SK-N-MC (cell line): ENCODE data around the gene LUZP2.

ENCODE experiments used
- DNase-seq: peaks from one replicate; pipeline ENCODE4 v3.0.0-alpha.2; 2011; ENCODE audit warnings: low read depth, low spot score
- H3K27ac ChIP-seq: fragments of 200-600 bp; sonication (generic); 2 replicates; pipeline ENCODE4 v1.5.1; 2016; ENCODE audit warnings: mixed run types
- H3K36me3 ChIP-seq: fragments of 200-600 bp; sonication (generic); 2 replicates; pipeline ENCODE4 v1.6.1; 2017; ENCODE audit warnings: antibody characterized with exemption, low read length, mixed read lengths; ENCODE audit not compliant: insufficient read depth
- H3K4me3 ChIP-seq: fragments of 200-600 bp; sonication (generic); 2 replicates; pipeline ENCODE4 v1.5.1; 2016
- H3K9ac ChIP-seq: fragments of 200-600 bp; sonication (generic); 2 replicates; pipeline ENCODE4 v1.8.0; 2017; ENCODE audit warnings: mixed run types, mixed read lengths; ENCODE audit not compliant: insufficient read length
- H3K9me3 ChIP-seq: fragments of 200-600 bp; sonication (generic); 2 replicates; pipeline ENCODE4 v1.6.1; 2017; ENCODE audit warnings: low read depth, mild to moderate bottlenecking, antibody characterized with exemption, low read length, moderate library complexity, mixed read lengths
- EZH2 ChIP-seq: fragments of 200-600 bp; sonication (generic); IDR thresholded peaks from one replicate; pipeline ENCODE4 v1.6.1; 2017; ENCODE audit warnings: antibody characterized with exemption
- FOXP2 ChIP-seq: optimal IDR thresholded peaks from 2 replicates; pipeline ENCODE3; 2011; ENCODE audit warnings: mild to moderate bottlenecking, moderate library complexity; ENCODE audit not compliant: insufficient read depth; ENCODE audit errors: extremely low read length, control extremely low read depth
- POLR2AphosphoS5 ChIP-seq: IDR thresholded peaks from 2 replicates; pipeline ENCODE4 v1.6.1; 2012; ENCODE audit warnings: mild to moderate bottlenecking, low read depth, low read length, borderline replicate concordance

The LUZP2 gene

DNA sequence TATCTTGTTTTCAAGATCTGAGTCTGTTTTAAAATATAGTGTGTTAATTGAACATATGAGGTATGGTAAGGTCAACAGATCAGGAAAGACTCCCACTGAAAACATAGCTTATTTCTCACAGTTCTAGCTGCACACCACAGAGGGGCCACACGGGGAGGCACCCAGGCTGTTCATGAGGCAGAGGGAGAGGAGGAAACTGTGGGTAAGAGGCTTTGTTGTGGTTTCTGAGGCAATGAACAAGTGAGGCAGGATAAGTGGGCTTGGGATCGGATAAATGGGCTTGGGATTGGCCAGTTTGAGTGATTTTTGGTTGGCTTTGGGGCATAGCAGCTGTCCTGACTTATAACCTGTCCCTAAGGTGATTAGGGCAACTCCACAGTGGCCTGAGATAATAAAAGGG, 242.1 kb downstream of the LUZP2 start:
- Histone ChIP-seq H3K27ac (no peak overlapping the region), H3K9ac (no peak overlapping the region), H3K36me3 (no peaks in the 10 kb centered on the region), H3K4me3 (no peak overlapping the region), H3K9me3 (no peaks in the 10 kb centered on the region)
- no peak for DNase-seq
- TF ChIP-seq POLR2AphosphoS5 (no peak), FOXP2 (no peak), EZH2 (no peak)

- no peak overlapping the region for H3K27ac ChIP-seq
- TF ChIP-seq POLR2AphosphoS5 (no peak), FOXP2 (no peak), EZH2 (no peak)
- H3K36me3 ChIP-seq, result no peaks in the 10 kb centered on the region
- DNase-seq, result no peak
- no peak overlapping the region for H3K4me3 ChIP-seq
- no peaks in the 10 kb centered on the region for H3K9me3 ChIP-seq
- H3K9ac ChIP-seq, result no peak overlapping the region
These were observed 242.8 kb downstream of the LUZP2 start for GRCh38 chr11:24739637-24740036.

DNA sequence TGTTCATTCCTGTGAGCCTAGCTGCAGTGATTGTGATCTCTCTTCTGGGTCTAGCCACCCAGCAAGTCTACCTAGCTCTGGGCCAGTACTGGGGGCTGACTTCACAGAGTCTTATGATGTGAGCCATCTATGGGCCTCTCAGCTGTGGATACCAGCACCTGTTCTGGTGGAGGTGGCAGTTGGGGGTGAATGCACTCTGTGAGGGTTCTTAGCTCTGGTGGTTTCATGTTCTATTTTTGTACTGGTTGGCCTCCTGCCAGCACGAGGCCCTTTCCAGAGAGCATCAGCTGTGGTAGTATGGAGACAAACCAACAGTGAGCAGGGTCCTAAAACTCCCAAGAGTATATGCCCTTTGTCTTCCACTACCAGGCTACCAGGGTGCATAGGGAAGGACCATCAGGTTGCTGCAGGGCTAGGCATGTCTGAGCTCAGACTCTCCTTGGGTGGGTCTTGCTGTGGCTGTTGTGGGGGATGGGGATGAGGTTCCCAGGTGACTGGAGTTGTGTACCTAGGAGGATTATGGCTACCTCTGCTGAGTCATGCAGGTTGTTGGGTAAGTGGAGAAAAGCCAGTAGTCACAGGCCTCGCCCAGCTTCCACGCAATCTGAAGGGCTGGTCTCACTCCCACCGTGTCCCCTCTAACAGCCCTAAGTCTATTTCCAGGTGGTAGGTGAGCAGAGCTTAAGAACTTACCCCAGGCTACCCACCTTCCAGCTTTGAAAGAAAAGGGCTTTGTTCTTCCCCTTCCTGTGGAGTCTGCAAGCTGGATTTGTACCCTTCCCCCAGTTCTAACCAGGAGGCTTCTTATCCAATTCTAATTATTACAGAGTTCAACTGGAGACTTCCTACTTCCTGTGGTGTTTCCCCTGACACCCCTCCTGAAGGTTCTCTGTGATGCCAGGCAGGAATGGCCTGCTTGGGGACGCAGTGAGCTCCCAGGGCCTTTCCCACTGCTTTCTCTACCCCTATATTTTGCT, 250.7 kb downstream of the LUZP2 start:
- no peaks in the 10 kb centered on the region for H3K36me3 ChIP-seq
- TF ChIP-seq FOXP2 (no peak), POLR2AphosphoS5 (no peak), EZH2 (no peak)
- H3K9me3 ChIP-seq, result no peaks in the 10 kb centered on the region
- H3K4me3 ChIP-seq, result no peak overlapping the region
- H3K9ac ChIP-seq, result no peak overlapping the region
- H3K27ac ChIP-seq, result no peak overlapping the region
- no peak for DNase-seq

DNA sequence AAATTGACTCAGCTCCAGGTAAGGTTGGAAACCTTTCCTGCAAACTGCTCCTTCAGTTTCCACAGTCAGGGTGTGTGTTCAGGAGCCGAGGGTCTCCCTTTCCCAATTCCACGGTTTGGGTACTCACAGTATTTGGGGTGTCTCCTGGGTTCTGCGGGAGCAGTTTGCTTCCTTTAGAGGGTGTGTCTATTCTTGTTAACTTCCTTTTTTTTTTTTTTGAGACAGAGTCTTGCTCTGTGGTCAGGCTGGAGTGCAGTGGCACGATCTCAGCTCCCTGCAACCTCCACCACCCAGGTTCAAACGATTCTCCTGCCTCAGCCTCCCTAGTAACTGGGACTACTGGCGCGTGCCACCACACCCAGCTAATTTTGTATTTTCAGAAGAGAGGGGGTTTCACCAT, 251.4 kb downstream of the LUZP2 start:
- DNase-seq, result no peak
- Histone ChIP-seq H3K9me3 (no peaks in the 10 kb centered on the region), H3K9ac (no peak overlapping the region), H3K4me3 (no peak overlapping the region), H3K36me3 (no peaks in the 10 kb centered on the region), H3K27ac (no peak overlapping the region)
- TF ChIP-seq EZH2 (no peak), POLR2AphosphoS5 (no peak), FOXP2 (no peak)

DNA sequence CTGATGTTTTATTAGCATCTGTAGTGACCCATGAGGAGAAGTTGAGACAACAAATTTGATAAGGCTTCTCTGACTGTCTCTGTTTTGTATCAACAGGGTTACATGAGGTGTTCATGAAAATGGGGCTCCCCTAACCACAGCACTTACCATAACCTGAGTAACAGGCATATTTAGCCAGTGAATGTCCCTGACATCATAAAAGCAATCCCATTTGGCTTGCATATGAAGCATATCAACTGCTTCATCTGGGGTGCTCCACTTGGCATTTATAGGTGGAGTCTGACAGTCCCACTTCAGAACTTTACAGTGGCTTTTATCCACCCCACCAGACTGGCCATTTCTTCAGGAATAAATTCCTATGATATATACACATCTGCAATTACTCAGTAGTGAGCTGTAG, 257.6 kb downstream of the LUZP2 start:
- Histone ChIP-seq H3K36me3 (no peaks in the 10 kb centered on the region), H3K9me3 (no peaks in the 10 kb centered on the region), H3K27ac (no peak overlapping the region), H3K9ac (no peak overlapping the region), H3K4me3 (no peak overlapping the region)
- DNase-seq, result no peak
- TF ChIP-seq EZH2 (no peak), POLR2AphosphoS5 (no peak), FOXP2 (no peak)

DNA sequence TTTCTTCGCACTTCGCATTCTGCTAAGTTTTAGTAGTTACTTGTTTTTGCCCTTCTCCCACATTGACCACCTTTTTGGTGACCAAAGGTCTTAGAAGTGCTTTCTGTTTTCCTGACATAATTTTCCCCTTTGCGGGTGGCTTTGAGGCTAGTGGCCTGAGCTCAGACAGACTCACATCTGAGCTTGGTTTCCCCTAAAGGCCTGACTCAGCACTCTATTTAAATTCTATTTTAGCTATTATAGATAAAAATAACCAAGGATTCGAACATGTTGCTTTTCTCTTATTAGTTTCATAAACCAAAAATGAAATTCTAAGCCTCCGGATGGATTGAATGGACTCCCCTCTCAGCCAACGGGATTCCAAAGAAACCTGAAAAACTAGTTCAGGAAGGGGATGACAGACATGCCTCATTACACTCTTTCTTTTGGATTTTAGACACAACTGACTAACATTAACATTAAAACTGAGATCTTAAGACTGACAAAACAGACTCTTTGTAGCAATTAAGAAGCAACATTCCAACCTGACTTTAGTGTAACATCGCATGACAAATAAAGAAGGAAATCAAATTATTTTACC, 258.5 kb downstream of the LUZP2 start:
- Histone ChIP-seq H3K36me3 (no peaks in the 10 kb centered on the region), H3K27ac (no peak overlapping the region), H3K9ac (no peak overlapping the region), H3K9me3 (no peaks in the 10 kb centered on the region), H3K4me3 (no peak overlapping the region)
- TF ChIP-seq POLR2AphosphoS5 (no peak), EZH2 (no peak), FOXP2 (no peak)
- no peak for DNase-seq

GRCh38 chr11:24759742-24760141, 262.9 kb downstream of the LUZP2 start:
- Histone ChIP-seq H3K4me3 (no peak overlapping the region), H3K9me3 (no peaks in the 10 kb centered on the region), H3K36me3 (no peaks in the 10 kb centered on the region), H3K9ac (no peak overlapping the region), H3K27ac (no peak overlapping the region)
- DNase-seq, result no peak
- no peak for TF ChIP-seq FOXP2
- no peak for TF ChIP-seq EZH2
- TF ChIP-seq POLR2AphosphoS5, result no peak

GRCh38 chr11:24760681-24761080, 263.8 kb downstream of the LUZP2 start:
- no peak for DNase-seq
- H3K4me3 ChIP-seq, result no peak overlapping the region
- TF ChIP-seq EZH2 (no peak), FOXP2 (no peak), POLR2AphosphoS5 (no peak)
- no peaks in the 10 kb centered on the region for H3K36me3 ChIP-seq
- H3K9ac ChIP-seq, result no peak overlapping the region
- H3K27ac ChIP-seq, result no peak overlapping the region
- H3K9me3 ChIP-seq, result no peaks in the 10 kb centered on the region
